HCT116 (cell line): ENCODE data around the gene NARS2.

Source experiments
- CEBPB ChIP-seq: IDR thresholded peaks from 2 replicates; pipeline ENCODE4 v1.6.1; 2012; ENCODE audit warnings: low read depth
- EZH2 ChIP-seq: fragments of 200-600 bp; sonication (generic); IDR thresholded peaks from 2 replicates; pipeline ENCODE4 v1.6.1; 2017; ENCODE audit warnings: antibody characterized with exemption, mixed run types
- EZH2phosphoT487 ChIP-seq: fragments of 200-600 bp; IDR thresholded peaks from 2 replicates; pipeline ENCODE4 v1.6.1; 2018; ENCODE audit warnings: antibody characterized with exemption, borderline replicate concordance
- FOSL1 ChIP-seq: IDR thresholded peaks from 2 replicates; pipeline ENCODE4 v1.6.1; 2012; ENCODE audit warnings: low read depth
- JUND ChIP-seq: IDR thresholded peaks from 2 replicates; pipeline ENCODE4 v1.6.1; 2012
- POLR2A ChIP-seq: IDR thresholded peaks from 2 replicates; pipeline ENCODE4 v1.7.0; 2011; ENCODE audit warnings: borderline replicate concordance; ENCODE audit not compliant: insufficient read depth, insufficient read length; ENCODE audit errors: extremely low read depth
- POLR2AphosphoS5 ChIP-seq: IDR thresholded peaks from 2 replicates; pipeline ENCODE4 v1.6.1; 2011; ENCODE audit warnings: mild to moderate bottlenecking, low read depth, low read length, moderate library complexity
- SP1 ChIP-seq: IDR thresholded peaks from 2 replicates; pipeline ENCODE4 v1.6.1; 2012; ENCODE audit warnings: low read depth
- ZFX ChIP-seq: fragments of 450-650 bp; IDR thresholded peaks from 2 replicates; pipeline ENCODE4 v1.6.1; 2017
- TF ChIP-seq, protein P1 (sequence below), 3 experiments: fragments of 200-600 bp in 1 of 3; sonication (generic) in 1 of 3; IDR thresholded peaks in 2 of 3; conservative IDR thresholded peaks in 1 of 3; 2 replicates each; pipeline ENCODE4 v1.5.1; 2012 to 2017; ENCODE audit warnings: low read depth in 2 of 3, low read length in 2 of 3, antibody characterized with exemption in 1 of 3, borderline replicate concordance in 1 of 3, control low read depth in 1 of 3, mild to moderate bottlenecking in 1 of 3, mixed read lengths in 1 of 3, mixed run types in 1 of 3, moderate library complexity in 1 of 3; ENCODE audit not compliant: insufficient read depth in 1 of 3
- TF ChIP-seq, protein P2 (sequence below): IDR thresholded peaks from 2 replicates; pipeline ENCODE4 v1.6.1; 2012
- TF ChIP-seq, protein P3 (sequence below): IDR thresholded peaks from 2 replicates; pipeline ENCODE4 v1.6.1; 2012
- TF ChIP-seq, protein P4 (sequence below): IDR thresholded peaks from 2 replicates; pipeline ENCODE4 v1.6.1; 2012; ENCODE audit warnings: low read depth

DNA sequence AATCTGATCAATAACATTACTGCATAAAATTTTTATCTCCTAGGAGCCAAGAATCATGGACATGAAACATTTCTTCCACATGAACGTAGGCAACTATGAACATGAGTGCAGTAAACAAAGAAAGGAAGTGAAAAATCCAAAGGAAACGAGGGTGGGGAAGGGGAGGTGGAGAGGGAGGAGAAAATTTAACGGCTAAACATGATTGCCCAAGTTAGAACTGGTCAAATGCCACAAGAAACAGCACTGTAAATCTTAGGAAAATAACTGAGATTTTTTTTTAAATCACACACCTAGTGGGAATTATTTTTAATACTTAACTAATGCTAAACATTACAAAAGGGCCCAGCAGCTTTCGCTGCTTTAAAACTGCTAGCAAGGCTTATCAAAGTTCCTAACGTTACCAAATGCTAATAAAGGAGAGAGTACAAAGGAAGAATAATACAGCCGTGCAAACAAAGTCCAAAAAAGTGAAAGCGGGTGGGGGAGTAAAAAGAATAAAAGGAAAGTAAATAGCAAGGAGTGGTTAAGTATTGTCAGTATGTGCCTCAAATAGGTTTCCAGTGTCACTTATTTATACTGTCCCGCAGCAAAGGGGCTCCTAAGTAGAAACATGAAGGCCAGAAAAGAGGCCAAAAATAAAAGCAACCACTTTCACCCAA, 13.7 kb downstream of the NARS2 start:
- TF ChIP-seq JUND (no peak), EZH2 (no peak), POLR2A (no peak), SP1 (no peak), EZH2phosphoT487 (no peak), CEBPB (no peak), ZFX (no peak), POLR2AphosphoS5 (no peak), FOSL1 (no peak)
- TF ChIP-seq, protein P1, sequence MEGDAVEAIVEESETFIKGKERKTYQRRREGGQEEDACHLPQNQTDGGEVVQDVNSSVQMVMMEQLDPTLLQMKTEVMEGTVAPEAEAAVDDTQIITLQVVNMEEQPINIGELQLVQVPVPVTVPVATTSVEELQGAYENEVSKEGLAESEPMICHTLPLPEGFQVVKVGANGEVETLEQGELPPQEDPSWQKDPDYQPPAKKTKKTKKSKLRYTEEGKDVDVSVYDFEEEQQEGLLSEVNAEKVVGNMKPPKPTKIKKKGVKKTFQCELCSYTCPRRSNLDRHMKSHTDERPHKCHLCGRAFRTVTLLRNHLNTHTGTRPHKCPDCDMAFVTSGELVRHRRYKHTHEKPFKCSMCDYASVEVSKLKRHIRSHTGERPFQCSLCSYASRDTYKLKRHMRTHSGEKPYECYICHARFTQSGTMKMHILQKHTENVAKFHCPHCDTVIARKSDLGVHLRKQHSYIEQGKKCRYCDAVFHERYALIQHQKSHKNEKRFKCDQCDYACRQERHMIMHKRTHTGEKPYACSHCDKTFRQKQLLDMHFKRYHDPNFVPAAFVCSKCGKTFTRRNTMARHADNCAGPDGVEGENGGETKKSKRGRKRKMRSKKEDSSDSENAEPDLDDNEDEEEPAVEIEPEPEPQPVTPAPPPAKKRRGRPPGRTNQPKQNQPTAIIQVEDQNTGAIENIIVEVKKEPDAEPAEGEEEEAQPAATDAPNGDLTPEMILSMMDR (IDR thresholded peaks at IDR 0.05 in 2 of 3, conservative IDR thresholded peaks at IDR 0.05 in 1 of 3; ENCODE audit: borderline replicate concordance in 1 of 3, insufficient read depth in 1 of 3, low read depth in 2 of 3, low read length in 2 of 3): no peak
- TF ChIP-seq, protein P2, sequence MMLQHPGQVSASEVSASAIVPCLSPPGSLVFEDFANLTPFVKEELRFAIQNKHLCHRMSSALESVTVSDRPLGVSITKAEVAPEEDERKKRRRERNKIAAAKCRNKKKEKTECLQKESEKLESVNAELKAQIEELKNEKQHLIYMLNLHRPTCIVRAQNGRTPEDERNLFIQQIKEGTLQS: no peak
- TF ChIP-seq, protein P3, sequence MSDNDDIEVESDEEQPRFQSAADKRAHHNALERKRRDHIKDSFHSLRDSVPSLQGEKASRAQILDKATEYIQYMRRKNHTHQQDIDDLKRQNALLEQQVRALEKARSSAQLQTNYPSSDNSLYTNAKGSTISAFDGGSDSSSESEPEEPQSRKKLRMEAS: no peak
- TF ChIP-seq, protein P4, sequence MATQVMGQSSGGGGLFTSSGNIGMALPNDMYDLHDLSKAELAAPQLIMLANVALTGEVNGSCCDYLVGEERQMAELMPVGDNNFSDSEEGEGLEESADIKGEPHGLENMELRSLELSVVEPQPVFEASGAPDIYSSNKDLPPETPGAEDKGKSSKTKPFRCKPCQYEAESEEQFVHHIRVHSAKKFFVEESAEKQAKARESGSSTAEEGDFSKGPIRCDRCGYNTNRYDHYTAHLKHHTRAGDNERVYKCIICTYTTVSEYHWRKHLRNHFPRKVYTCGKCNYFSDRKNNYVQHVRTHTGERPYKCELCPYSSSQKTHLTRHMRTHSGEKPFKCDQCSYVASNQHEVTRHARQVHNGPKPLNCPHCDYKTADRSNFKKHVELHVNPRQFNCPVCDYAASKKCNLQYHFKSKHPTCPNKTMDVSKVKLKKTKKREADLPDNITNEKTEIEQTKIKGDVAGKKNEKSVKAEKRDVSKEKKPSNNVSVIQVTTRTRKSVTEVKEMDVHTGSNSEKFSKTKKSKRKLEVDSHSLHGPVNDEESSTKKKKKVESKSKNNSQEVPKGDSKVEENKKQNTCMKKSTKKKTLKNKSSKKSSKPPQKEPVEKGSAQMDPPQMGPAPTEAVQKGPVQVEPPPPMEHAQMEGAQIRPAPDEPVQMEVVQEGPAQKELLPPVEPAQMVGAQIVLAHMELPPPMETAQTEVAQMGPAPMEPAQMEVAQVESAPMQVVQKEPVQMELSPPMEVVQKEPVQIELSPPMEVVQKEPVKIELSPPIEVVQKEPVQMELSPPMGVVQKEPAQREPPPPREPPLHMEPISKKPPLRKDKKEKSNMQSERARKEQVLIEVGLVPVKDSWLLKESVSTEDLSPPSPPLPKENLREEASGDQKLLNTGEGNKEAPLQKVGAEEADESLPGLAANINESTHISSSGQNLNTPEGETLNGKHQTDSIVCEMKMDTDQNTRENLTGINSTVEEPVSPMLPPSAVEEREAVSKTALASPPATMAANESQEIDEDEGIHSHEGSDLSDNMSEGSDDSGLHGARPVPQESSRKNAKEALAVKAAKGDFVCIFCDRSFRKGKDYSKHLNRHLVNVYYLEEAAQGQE: no peak
